H1 (cell line): Measurements from ENCODE around the gene SPATA25.

Experiments used
- ATF2 ChIP-seq: IDR thresholded peaks from 2 replicates; pipeline ENCODE4 v1.6.1; 2012; ENCODE audit warnings: low read length, inconsistent platforms
- BACH1 ChIP-seq: IDR thresholded peaks from 2 replicates; pipeline ENCODE4 v1.6.1; 2012; ENCODE audit warnings: low read length, improper control_type of control experiment
- EGR1 ChIP-seq: IDR thresholded peaks from 2 replicates; pipeline ENCODE4 v1.6.1; 2011; ENCODE audit warnings: low read depth, low read length, borderline replicate concordance
- EP300 ChIP-seq, 2 experiments: IDR thresholded peaks; 1 replicate in 1 of 2; 2 replicates in 1 of 2; pipeline ENCODE4 v1.6.1; 2011 to 2012; ENCODE audit warnings: low read depth in 2 of 2, low read length in 2 of 2, mild to moderate bottlenecking in 2 of 2, borderline replicate concordance in 1 of 2, inconsistent platforms in 1 of 2, moderate library complexity in 1 of 2
- EZH2 ChIP-seq: fragments of 200-600 bp; sonication (generic); IDR thresholded peaks from 2 replicates; pipeline ENCODE4 v1.7.1; 2012; ENCODE audit warnings: low read depth, mild to moderate bottlenecking, moderate library complexity, low read length, inconsistent platforms; ENCODE audit not compliant: severe bottlenecking
- HDAC2 ChIP-seq, 2 experiments: fragments of 300-600 bp in 1 of 2; sonication (generic) in 1 of 2; IDR thresholded peaks; 2 replicates each; pipeline ENCODE4 v1.6.1; 2011 to 2012; ENCODE audit warnings: low read depth in 2 of 2, low read length in 2 of 2, mild to moderate bottlenecking in 2 of 2, moderate library complexity in 2 of 2, borderline replicate concordance in 1 of 2, inconsistent platforms in 1 of 2
- NRF1 ChIP-seq: IDR thresholded peaks from 2 replicates; pipeline ENCODE4 v1.6.1; 2011; ENCODE audit warnings: mild to moderate bottlenecking, low read depth, low read length, improper control_type of control experiment
- POLR2A ChIP-seq, 2 experiments: IDR thresholded peaks; 1 replicate in 1 of 2; 2 replicates in 1 of 2; pipeline ENCODE4 v1.6.1; 2011; ENCODE audit warnings: low read depth in 2 of 2, low read length in 2 of 2, mild to moderate bottlenecking in 2 of 2; ENCODE audit errors: control extremely low read depth in 1 of 2
- SIN3A ChIP-seq, 2 experiments: IDR thresholded peaks in 1 of 2; conservative IDR thresholded peaks in 1 of 2; 2 replicates each; pipeline ENCODE4 v1.6.1; 2011 to 2012; ENCODE audit warnings: low read length in 2 of 2, improper control_type of control experiment in 1 of 2, low read depth in 1 of 2, mild to moderate bottlenecking in 1 of 2
- SRF ChIP-seq: IDR thresholded peaks from 2 replicates; pipeline ENCODE4 v1.6.1; 2011; ENCODE audit warnings: mild to moderate bottlenecking, low read depth, low read length, moderate library complexity
- TF ChIP-seq, protein P1 (sequence below): IDR thresholded peaks from 2 replicates; pipeline ENCODE4 v1.6.1; 2012; ENCODE audit warnings: inconsistent platforms
- TF ChIP-seq, protein P2 (sequence below), 3 experiments: IDR thresholded peaks; 1 replicate in 2 of 3; 2 replicates in 1 of 3; pipeline versions ENCODE4 v1.5.1 to v1.6.1; 2011; ENCODE audit warnings: low read length in 3 of 3, mild to moderate bottlenecking in 3 of 3, inconsistent platforms in 2 of 3, low read depth in 1 of 3, moderate library complexity in 1 of 3; ENCODE audit not compliant: insufficient read depth in 1 of 3; ENCODE audit errors: control extremely low read depth in 1 of 3

DNA sequence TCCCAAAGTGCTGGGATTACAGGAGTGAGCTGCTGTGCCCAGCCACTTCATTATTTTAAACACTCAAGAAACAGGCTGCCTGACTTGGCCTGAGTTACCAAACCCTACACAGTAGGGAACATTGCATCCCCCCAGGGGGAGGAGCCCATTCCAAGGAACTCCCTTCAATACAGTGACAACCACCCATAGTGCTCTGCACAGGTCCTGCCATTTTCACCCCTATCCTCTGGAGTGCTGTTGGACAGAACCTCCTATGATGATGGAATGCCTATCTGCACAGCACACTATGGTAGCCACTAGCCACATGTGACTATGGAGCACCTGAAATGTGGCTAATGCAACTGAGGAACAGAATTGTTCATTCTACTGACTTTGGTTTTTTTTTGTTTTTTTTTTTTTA is 42.0 kb downstream of the SPATA25 start:
- TF ChIP-seq, protein P1, sequence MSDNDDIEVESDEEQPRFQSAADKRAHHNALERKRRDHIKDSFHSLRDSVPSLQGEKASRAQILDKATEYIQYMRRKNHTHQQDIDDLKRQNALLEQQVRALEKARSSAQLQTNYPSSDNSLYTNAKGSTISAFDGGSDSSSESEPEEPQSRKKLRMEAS: no peak
- TF ChIP-seq, protein P2, sequence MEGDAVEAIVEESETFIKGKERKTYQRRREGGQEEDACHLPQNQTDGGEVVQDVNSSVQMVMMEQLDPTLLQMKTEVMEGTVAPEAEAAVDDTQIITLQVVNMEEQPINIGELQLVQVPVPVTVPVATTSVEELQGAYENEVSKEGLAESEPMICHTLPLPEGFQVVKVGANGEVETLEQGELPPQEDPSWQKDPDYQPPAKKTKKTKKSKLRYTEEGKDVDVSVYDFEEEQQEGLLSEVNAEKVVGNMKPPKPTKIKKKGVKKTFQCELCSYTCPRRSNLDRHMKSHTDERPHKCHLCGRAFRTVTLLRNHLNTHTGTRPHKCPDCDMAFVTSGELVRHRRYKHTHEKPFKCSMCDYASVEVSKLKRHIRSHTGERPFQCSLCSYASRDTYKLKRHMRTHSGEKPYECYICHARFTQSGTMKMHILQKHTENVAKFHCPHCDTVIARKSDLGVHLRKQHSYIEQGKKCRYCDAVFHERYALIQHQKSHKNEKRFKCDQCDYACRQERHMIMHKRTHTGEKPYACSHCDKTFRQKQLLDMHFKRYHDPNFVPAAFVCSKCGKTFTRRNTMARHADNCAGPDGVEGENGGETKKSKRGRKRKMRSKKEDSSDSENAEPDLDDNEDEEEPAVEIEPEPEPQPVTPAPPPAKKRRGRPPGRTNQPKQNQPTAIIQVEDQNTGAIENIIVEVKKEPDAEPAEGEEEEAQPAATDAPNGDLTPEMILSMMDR (IDR thresholded peaks at IDR 0.05; ENCODE audit: control extremely low read depth in 1 of 3, insufficient read depth in 1 of 3, low read depth in 1 of 3, low read length in 3 of 3): no peak
- TF ChIP-seq POLR2A (IDR thresholded peaks at IDR 0.05; ENCODE audit: control extremely low read depth in 1 of 2, low read depth in 2 of 2, low read length in 2 of 2): no peak
- TF ChIP-seq ATF2: no peak
- no peak for TF ChIP-seq NRF1
- no peak for TF ChIP-seq EZH2
- no peak for TF ChIP-seq BACH1
- no peak for TF ChIP-seq SRF
- no peak for TF ChIP-seq EGR1
- no peak for TF ChIP-seq SIN3A (conservative IDR thresholded peaks at IDR 0.05 in 1 of 2, IDR thresholded peaks at IDR 0.05 in 1 of 2; ENCODE audit: low read depth in 1 of 2, low read length in 2 of 2)
- TF ChIP-seq HDAC2 (IDR thresholded peaks at IDR 0.05; ENCODE audit: borderline replicate concordance in 1 of 2, low read depth in 2 of 2, low read length in 2 of 2): no peak
- TF ChIP-seq EP300 (IDR thresholded peaks at IDR 0.05; ENCODE audit: borderline replicate concordance in 1 of 2, low read depth in 2 of 2, low read length in 2 of 2): no peak
